NCI-H2029 (cell line): Measurements from ENCODE around the gene FABP1.

Experiments
- DNase-seq: peaks from one replicate; lab custom pipeline; 2025; lab: John Stamatoyannopoulos, UW

The FABP1 gene

GRCh38 chr2:88081924-88082608 lies 45.8 kb downstream of the FABP1 start:
- no peak for DNase-seq

GRCh38 chr2:88080545-88080944 lies 47.3 kb downstream of the FABP1 start:
- DNase-seq = no peak

DNA sequence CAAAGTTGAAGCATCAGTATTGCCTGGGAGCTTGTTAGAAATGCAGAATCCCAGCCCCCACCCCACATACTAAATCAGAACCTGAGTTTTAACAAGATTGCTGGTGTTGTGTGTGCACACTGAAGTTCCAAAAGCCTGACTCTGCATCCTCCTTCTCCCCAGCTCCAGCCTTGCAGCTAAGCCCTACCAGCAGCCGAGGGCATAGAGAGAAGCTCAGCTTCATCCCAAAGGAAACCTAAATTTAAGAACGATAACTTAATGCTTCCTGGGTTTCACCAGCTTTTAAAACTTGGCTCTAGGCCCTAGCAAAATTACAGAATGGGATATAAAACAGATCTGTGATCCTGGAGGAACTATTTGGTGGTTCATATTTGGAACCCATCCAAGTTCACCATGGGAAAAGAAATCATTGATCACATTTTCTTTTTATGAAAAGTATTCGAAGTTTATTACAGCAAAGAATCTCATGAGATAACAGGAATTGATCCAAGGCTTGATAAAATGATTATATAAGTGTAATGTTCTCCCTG lies 49.2 kb downstream of the FABP1 start:
- DNase-seq = no peak

DNA sequence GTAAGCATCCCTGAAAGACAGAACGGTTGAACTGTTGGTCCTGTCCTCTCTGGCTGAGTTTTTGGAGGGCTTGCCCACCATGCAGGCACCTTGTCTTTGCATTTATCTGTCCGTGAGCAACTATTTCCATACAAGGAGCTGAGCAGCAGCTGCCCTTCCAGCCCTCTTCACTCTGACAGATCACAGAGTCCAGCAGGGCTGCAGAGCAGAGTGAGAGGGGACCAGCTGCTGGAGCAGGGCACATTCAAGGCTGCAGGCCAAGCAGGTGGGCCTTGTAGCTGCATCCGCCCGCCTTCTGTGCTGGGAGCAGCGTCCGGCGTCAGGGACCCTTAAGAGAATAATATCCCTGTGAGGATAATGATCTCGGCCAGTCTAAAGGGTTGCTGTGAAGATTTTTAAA lies 50.8 kb downstream of the FABP1 start:
- DNase-seq = no peak

- no peak for DNase-seq
Observed at GRCh38 chr2:88074854-88075292, 53.0 kb downstream of the FABP1 start.

DNA sequence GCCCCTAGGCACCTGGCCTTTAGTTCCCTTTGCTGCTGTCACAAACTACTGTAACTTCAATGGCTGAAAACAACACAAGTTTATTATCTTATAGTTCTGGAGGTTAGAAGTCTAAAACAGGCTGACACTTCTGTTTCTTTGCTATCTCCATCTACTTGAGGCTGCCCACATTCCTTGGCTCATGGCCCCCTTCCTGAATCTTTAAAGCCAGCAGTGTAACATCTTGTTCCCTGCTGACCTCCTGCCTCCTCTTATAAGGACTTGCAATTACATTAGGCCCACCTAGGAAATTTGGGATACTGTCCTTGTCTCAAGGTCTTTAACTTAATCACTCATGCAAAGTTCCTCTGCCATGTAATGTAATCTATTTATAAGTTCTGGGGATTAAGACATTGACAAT lies 53.7 kb downstream of the FABP1 start:
- DNase-seq = no peak
